KMS-11 (cell line): ENCODE data around the gene STAT4.

Experiments used
- H2AFZ ChIP-seq: fragments of 200-600 bp; sonication (generic); 2 replicates; pipeline ENCODE4 v1.6.1; 2016; ENCODE audit warnings: antibody characterized with exemption, mixed run types, low read depth
- H3K27ac ChIP-seq: fragments of 200-600 bp; sonication (generic); 2 replicates; pipeline ENCODE4 v1.6.1; 2016; ENCODE audit warnings: mild to moderate bottlenecking, mixed run types
- H3K27me3 ChIP-seq: fragments of 200-600 bp; sonication (generic); 2 replicates; pipeline ENCODE4 v1.6.1; 2017; ENCODE audit warnings: mild to moderate bottlenecking, low read depth, mixed run types, moderate library complexity; ENCODE audit not compliant: insufficient read depth
- H3K36me3 ChIP-seq: fragments of 200-600 bp; sonication (generic); 2 replicates; pipeline ENCODE4 v1.6.1; 2017; ENCODE audit warnings: mild to moderate bottlenecking, mixed run types; ENCODE audit not compliant: insufficient read depth
- H3K4me1 ChIP-seq: fragments of 200-600 bp; sonication (generic); 2 replicates; pipeline ENCODE4 v1.6.1; 2016; ENCODE audit warnings: mild to moderate bottlenecking, low read depth, mixed run types; ENCODE audit not compliant: poor library complexity, severe bottlenecking
- H3K4me2 ChIP-seq: fragments of 200-600 bp; sonication (generic); 2 replicates; pipeline ENCODE4 v1.7.0; 2016; ENCODE audit warnings: mild to moderate bottlenecking, mixed run types
- H3K4me3 ChIP-seq: fragments of 200-600 bp; sonication (generic); IDR thresholded peaks from 2 replicates; pipeline ENCODE4 v1.6.1; 2017; ENCODE audit warnings: low read depth, low read length, mixed read lengths; ENCODE audit not compliant: insufficient read depth
- H3K79me2 ChIP-seq: fragments of 200-600 bp; sonication (generic); 2 replicates; pipeline ENCODE4 v1.6.1; 2016; ENCODE audit warnings: low read depth, mixed run types; ENCODE audit not compliant: insufficient read depth
- H3K9ac ChIP-seq: fragments of 200-600 bp; sonication (generic); 2 replicates; pipeline ENCODE4 v1.6.1; 2016; ENCODE audit warnings: mild to moderate bottlenecking, mixed run types
- H4K20me1 ChIP-seq: fragments of 200-600 bp; sonication (generic); 2 replicates; pipeline ENCODE4 v1.6.1; 2016; ENCODE audit warnings: mild to moderate bottlenecking, mixed run types; ENCODE audit not compliant: insufficient read depth
- CTCF ChIP-seq: fragments of 200-600 bp; sonication (generic); conservative IDR thresholded peaks from 2 replicates; pipeline ENCODE4 v1.6.1; 2017; ENCODE audit warnings: low read depth, mild to moderate bottlenecking, antibody characterized with exemption, low read length, moderate library complexity, mixed read lengths

The STAT4 gene

GRCh38 chr2:191048073-191048472, 102.7 kb downstream of the STAT4 start:
- peaks cover 11% of the 10 kb centered on the region for H3K4me1 ChIP-seq
- H4K20me1 ChIP-seq, result no peaks in the 10 kb centered on the region
- H3K9ac ChIP-seq, result no peak overlapping the region
- H3K27ac ChIP-seq, result no peak overlapping the region
- no peak overlapping the region for H3K4me3 ChIP-seq
- H3K4me2 ChIP-seq, result no peak overlapping the region
- no peak overlapping the region for H2AFZ ChIP-seq
- H3K27me3 ChIP-seq, result no peaks in the 10 kb centered on the region
- no peaks in the 10 kb centered on the region for H3K79me2 ChIP-seq
- TF ChIP-seq CTCF, result no peak
- no peaks in the 10 kb centered on the region for H3K36me3 ChIP-seq

- Histone ChIP-seq H3K36me3 (no peaks in the 10 kb centered on the region), H3K27me3 (no peaks in the 10 kb centered on the region), H3K4me1 (peaks cover 2% of the 10 kb centered on the region), H2AFZ (no peak overlapping the region), H3K4me2 (no peak overlapping the region), H3K27ac (no peak overlapping the region), H3K79me2 (no peaks in the 10 kb centered on the region), H4K20me1 (no peaks in the 10 kb centered on the region), H3K4me3 (no peak overlapping the region), H3K9ac (no peak overlapping the region)
- no peak for TF ChIP-seq CTCF
These were observed 105.7 kb downstream of the STAT4 start for GRCh38 chr2:191045141-191045540.

GRCh38 chr2:191043438-191043837, 107.4 kb downstream of the STAT4 start:
- Histone ChIP-seq H3K4me3 (no peak overlapping the region), H3K4me1 (peaks cover 6% of the 10 kb centered on the region)
- no peak for TF ChIP-seq CTCF

GRCh38 chr2:191041418-191042161, 109.2 kb downstream of the STAT4 start:
- H3K27ac ChIP-seq, result no peak overlapping the region
- H3K9ac ChIP-seq, result no peak overlapping the region
- no peak overlapping the region for H3K4me2 ChIP-seq
- H3K4me1 ChIP-seq, result peaks cover 12% of the 10 kb centered on the region
- no peak overlapping the region for H2AFZ ChIP-seq
- H4K20me1 ChIP-seq, result no peaks in the 10 kb centered on the region
- no peak for TF ChIP-seq CTCF
- no peaks in the 10 kb centered on the region for H3K36me3 ChIP-seq
- no peaks in the 10 kb centered on the region for H3K27me3 ChIP-seq
- H3K79me2 ChIP-seq, result no peaks in the 10 kb centered on the region
- no peak overlapping the region for H3K4me3 ChIP-seq

More at GRCh38 chr2:191043438-191043837, 107.4 kb downstream of the STAT4 start:
- Histone ChIP-seq H3K36me3 (no peaks in the 10 kb centered on the region), H3K9ac (no peak overlapping the region), H4K20me1 (no peaks in the 10 kb centered on the region), H2AFZ (no peak overlapping the region), H3K79me2 (no peaks in the 10 kb centered on the region), H3K4me2 (no peak overlapping the region), H3K27me3 (no peaks in the 10 kb centered on the region), H3K27ac (no peak overlapping the region)
